GM12878 (cell line): Measurements from ENCODE around the gene MT1E. TPM values are rescaled to one million over a fixed set of nuclear protein-coding genes. Genes with fewer than 3 reads are reported as not detected.

Source experiments
- ATAC-seq: fragments of 200-7000 bp; cut with Tn5 transposase; 3 replicates; pipeline ENCODE4 v1.9.1; 2020; ENCODE audit warnings: mild to moderate bottlenecking, moderate library complexity
- BruUV-seq: library from RNA; stranded (reverse); fragments of 400-500 nt; replicated peaks from 2 replicates; lab custom pipeline; 2021; lab: Mats Ljungman, UMichigan
- CTCF ChIA-PET: fragments of 300-600 bp; sonication (Branson Sonifier 250); formaldehyde crosslinking; extraction: SDS; loops from one replicate; lab custom pipeline; 2021; ENCODE audit warnings: inconsistent platforms; lab: Yijun Ruan, JAX
- POLR2A ChIA-PET: fragments of 350-600 bp; formaldehyde crosslinking; extraction: SDS; loops from one replicate; lab custom pipeline; 2021; ENCODE audit warnings: inconsistent platforms; lab: Charles Lee
- RAD21 ChIA-PET: fragments of 300-600 bp; sonication (Branson Sonifier 250); formaldehyde crosslinking; loops from one replicate; lab custom pipeline; 2023; ENCODE audit warnings: antibody characterized with exemption; ENCODE audit not compliant: unreplicated experiment; lab: Charles Lee
- SMC1A ChIA-PET: fragments of 300-600 bp; sonication (Branson Sonifier 250); formaldehyde crosslinking; loops from one replicate; lab custom pipeline; 2023; ENCODE audit not compliant: unreplicated experiment, uncharacterized antibody; lab: Charles Lee
- DNase-seq: peaks from one replicate; pipeline ENCODE4 v3.0.0-alpha.2; 2011; ENCODE audit warnings: low read depth, low spot score
- FAIRE-seq: peaks from 3 replicates; lab custom pipeline; 2011; peaks lifted over from hg19 to GRCh38; lab: Jason Lieb, UNC
- H2AFZ ChIP-seq: 2 replicates; pipeline ENCODE4 v1.6.0; 2011; ENCODE audit warnings: low read depth, low read length, control low read depth; ENCODE audit not compliant: control insufficient read depth
- H3K27ac ChIP-seq: 2 replicates; pipeline ENCODE4 v1.5.1; 2011; ENCODE audit warnings: control low read depth; ENCODE audit not compliant: control insufficient read depth, insufficient read depth
- H3K27me3 ChIP-seq, 2 experiments: replicated peaks in 1 of 2; 2 replicates each; pipeline versions ENCODE4 v1.6.0 to v1.6.1; 2011; ENCODE audit warnings: low read length in 1 of 2; ENCODE audit not compliant: control insufficient read depth in 2 of 2, insufficient read depth in 2 of 2
- H3K36me3 ChIP-seq, 2 experiments: 2 replicates each; pipeline ENCODE4 v1.5.1; 2011; ENCODE audit warnings: low read length in 1 of 2; ENCODE audit not compliant: control insufficient read depth in 2 of 2, insufficient read depth in 2 of 2
- H3K4me1 ChIP-seq: 2 replicates; pipeline ENCODE4 v1.6.1; 2011; ENCODE audit warnings: mild to moderate bottlenecking, low read length, moderate library complexity, mixed read lengths; ENCODE audit not compliant: control insufficient read depth, insufficient read depth
- H3K4me2 ChIP-seq: 2 replicates; pipeline ENCODE4 v1.6.0; 2011; ENCODE audit warnings: control low read depth; ENCODE audit not compliant: control insufficient read depth, insufficient read depth
- H3K4me3 ChIP-seq: fragments of 200-600 bp; sonication (generic); 2 replicates; pipeline ENCODE4 v1.5.1; 2016
- H3K79me2 ChIP-seq: 2 replicates; pipeline ENCODE4 v1.6.0; 2011; ENCODE audit warnings: low read length; ENCODE audit not compliant: control insufficient read depth, insufficient read depth
- H3K9ac ChIP-seq: 2 replicates; pipeline ENCODE4 v1.8.0; 2011; ENCODE audit warnings: low read length, control low read depth, mixed read lengths; ENCODE audit not compliant: control insufficient read depth, insufficient read depth
- H3K9me3 ChIP-seq: replicated peaks from 3 replicates; pipeline ENCODE4 v1.5.1; 2011; ENCODE audit warnings: mild to moderate bottlenecking, low read length; ENCODE audit not compliant: control insufficient read depth, insufficient read depth
- H4K20me1 ChIP-seq: 2 replicates; pipeline ENCODE4 v1.6.0; 2011; ENCODE audit not compliant: control insufficient read depth, insufficient read depth
- ATF3 ChIP-seq: IDR thresholded peaks from 2 replicates; pipeline ENCODE4 v1.6.1; 2011; ENCODE audit warnings: low read depth, mild to moderate bottlenecking, low read length, moderate library complexity, borderline replicate concordance; ENCODE audit errors: extremely low read depth
- BCL3 ChIP-seq: IDR thresholded peaks from 2 replicates; pipeline ENCODE4 v1.6.1; 2011; ENCODE audit warnings: borderline replicate concordance, low read depth, mild to moderate bottlenecking, moderate library complexity, low read length; ENCODE audit not compliant: insufficient read depth, poor library complexity, severe bottlenecking
- ELK1 ChIP-seq: IDR thresholded peaks from 2 replicates; pipeline ENCODE4 v1.6.1; 2012; ENCODE audit warnings: low read depth, low read length, improper control_type of control experiment
- MTA2 ChIP-seq: fragments of 450-650 bp; IDR thresholded peaks from 2 replicates; pipeline ENCODE4 v1.6.1; 2016; ENCODE audit warnings: low read depth, mild to moderate bottlenecking, moderate library complexity
- YBX1 ChIP-seq: fragments of 450-650 bp; IDR thresholded peaks from 2 replicates; pipeline ENCODE4 v1.6.1; 2016; ENCODE audit warnings: antibody characterized with exemption
- ZBED1 ChIP-seq: IDR thresholded peaks from 2 replicates; pipeline ENCODE4 v1.6.1; 2016; ENCODE audit warnings: borderline replicate concordance
- ZNF274 ChIP-seq: IDR thresholded peaks from one replicate; pipeline ENCODE4 v1.8.0; 2011; ENCODE audit not compliant: insufficient read length, insufficient read depth
- WGBS: methylation state at CpG from one replicate; pipeline ENCODE4 v1.1.6; 2016; ENCODE audit warnings: low lambda C conversion rate; ENCODE audit not compliant: insufficient replicate concordance, insufficient coverage; ENCODE audit errors: missing lambda C conversion rate; 5-methylcytosine and 5-hydroxymethylcytosine counted together
- in situ Hi-C: fragments of 300-500 bp; cut with MboI; formaldehyde crosslinking; loops from 9 replicates; pipeline ENCODE4 v1.14.3; 2018; ENCODE audit warnings: mixed read lengths
- intact Hi-C: fragments of 100-400 bp; cut with micrococcal nuclease; formaldehyde crosslinking; loops from one replicate; pipeline ENCODE4 v1.14.2; 2022; ENCODE audit not compliant: unreplicated experiment
- polyA plus RNA-seq, 11 experiments: library from polyadenylated mRNA; depleted of rRNA in 4 of 11; unstranded in 6 of 11; stranded (reverse) in 5 of 11; fragments of >200 nt; fragmentation: Nextera tagmentation in 4 of 11; fragmentation: Illumina TruSeq in 1 of 11; extraction: Ambion mirVana in 4 of 11; extraction: Trizol in 1 of 11; gene quantifications; 1 replicate in 1 of 11; 2 replicates in 10 of 11; pipeline versions ENCODE4 v1.2.1 to v1.2.3, GENCODE V29; 2011 to 2016; ENCODE audit warnings: inconsistent platforms in 2 of 11, missing spikeins in 2 of 11, low read depth in 1 of 11
- total RNA-seq, 4 experiments: library from RNA; depleted of rRNA in 3 of 4; stranded (reverse); fragments of >200 nt in 3 of 4; fragmentation: Illumina TruSeq in 1 of 4; extraction: Trizol in 1 of 4; gene quantifications; 2 replicates each; pipeline versions ENCODE4 v1.2.1 to v1.2.3, GENCODE V29; 2013 to 2021

Gene MT1E
- total and polyA plus RNA-seq, 10 of the 15 experiments (the other 5 are each of a cell fraction or from before 2014, with no cell fraction given), result 5.8 to 22.3 (median 16.5) TPM

GRCh38 chr16:56632848-56633365 is 7.3 kb downstream of the MT1E start:
- ChIA-PET SMC1A (interaction anchor here (1.2 kb wide), 1 partner anchor 9 kb away, joined by 4 read pairs; no protein-coding TSS in a partner anchor), POLR2A (no interaction called here), CTCF (no interaction called here), RAD21 (interaction anchor here (1.7 kb wide), 1 partner anchor 10 kb away, joined by 5 read pairs; no protein-coding TSS in a partner anchor)
- no peak for TF ChIP-seq BCL3
- TF ChIP-seq ZNF274, result no peak
- no peak for TF ChIP-seq ELK1
- TF ChIP-seq ATF3, result no peak
- TF ChIP-seq YBX1, result no peak
- TF ChIP-seq MTA2, result no peak
- TF ChIP-seq ZBED1, result no peak
- no peaks in the 10 kb centered on the region for H3K9me3 ChIP-seq
- FAIRE-seq, result no peak
- no peak overlapping the region for H3K4me2 ChIP-seq
- no peak for ATAC-seq
- H3K79me2 ChIP-seq, result no peaks in the 10 kb centered on the region
- H3K27me3 ChIP-seq, result peaks cover 15 to 24% of the 10 kb centered on the region in 2 experiments
- 7% methylated on average over 6 of the region's 6 CpGs for WGBS
- H3K4me3 ChIP-seq, result no peak overlapping the region
- intact Hi-C loops, result no loop called here
- H4K20me1 ChIP-seq, result no peaks in the 10 kb centered on the region
- no TSS peak for BruUV-seq
- H3K9ac ChIP-seq, result no peak overlapping the region
- H3K27ac ChIP-seq, result no peak overlapping the region
- no peak for DNase-seq
- H3K36me3 ChIP-seq, result no peaks in the 10 kb centered on the region
- peaks cover 15% of the 10 kb centered on the region for H3K4me1 ChIP-seq
- no peak overlapping the region for H2AFZ ChIP-seq
- in situ Hi-C loops, result no loop called here
